HuH-7.5 (cell line): ENCODE data around the gene FKRP.
A peak's percentile ranks its signal among the peaks of the same experiment; 100 is the strongest.
"Not testable (repeated sequence)": the region's sequence is repeated elsewhere in the genome, so short reads cannot be mapped to it uniquely, and the experiment has no call there.

Experiments
- DNase-seq: peaks from one replicate; pipeline ENCODE4 v3.0.0; 2011; ENCODE audit warnings: low spot score

FKRP gene

GRCh38 chr19:46745521-46746280 is at the start of gene FKRP:
Gene FKRP, plus strand, starts transcription at chr19:46746057. Its CDS starts 9,394 bp downstream, at chr19:46755451.
- peak; percentile 68 for DNase-seq

GRCh38 chr19:46696866-46697203 is 49.0 kb upstream of the FKRP start:
- no peak for DNase-seq

- DNase-seq, result no peak
Observed at GRCh38 chr19:46697204-46697960, 48.5 kb upstream of the FKRP start.

GRCh38 chr19:46698395-46699321 is 47.2 kb upstream of the FKRP start:
- DNase-seq, result no peak

- DNase-seq, result no peak
Observed at GRCh38 chr19:46700704-46701103, 45.2 kb upstream of the FKRP start.

GRCh38 chr19:46704379-46705076 is 41.3 kb upstream of the FKRP start:
- DNase-seq, result peak; percentile 90

GRCh38 chr19:46710687-46711086 is 35.2 kb upstream of the FKRP start:
- no peak for DNase-seq

GRCh38 chr19:46712768-46713338 is 33.0 kb upstream of the FKRP start:
- DNase-seq, result not testable (repeated sequence)

GRCh38 chr19:46713781-46714443 is 31.9 kb upstream of the FKRP start:
- DNase-seq, result peak; percentile 98

GRCh38 chr19:46714444-46715106 is 31.3 kb upstream of the FKRP start:
- DNase-seq, result no peak

GRCh38 chr19:46715620-46715974 is 30.3 kb upstream of the FKRP start:
- DNase-seq, result no peak

GRCh38 chr19:46715975-46716671 is 29.7 kb upstream of the FKRP start:
- DNase-seq, result peak; percentile 54

- peak; percentile 67 for DNase-seq
Observed at GRCh38 chr19:46716672-46717033, 29.2 kb upstream of the FKRP start.

- DNase-seq, result peak; percentile 96
Observed at GRCh38 chr19:46717034-46717715, 28.7 kb upstream of the FKRP start, which contains the start of gene PRKD2. Gene PRKD2, minus strand, starts transcription at chr19:46717114. Its CDS starts 744 bp downstream, at chr19:46716370.

- DNase-seq, result peak; percentile 47
Observed at GRCh38 chr19:46717716-46718143, 28.1 kb upstream of the FKRP start.

GRCh38 chr19:46718157-46718933 is 27.5 kb upstream of the FKRP start:
- peak; percentile 56 for DNase-seq

GRCh38 chr19:46718934-46719622 is 26.8 kb upstream of the FKRP start:
- no peak for DNase-seq
